Prostate gland (tissue), 2 donors: ENCODE measurements around the gene NAA80.

Experiments
- CTCF ChIP-seq, 4 experiments: fragments of 200-600 bp in 2 of 4; fragments of 450-650 bp in 2 of 4; sonication (generic) in 2 of 4; IDR thresholded peaks; 1 replicate in 3 of 4; 2 replicates in 1 of 4; pipeline ENCODE4 v1.5.1; 2016 to 2019; ENCODE audit warnings: antibody characterized with exemption in 4 of 4, mild to moderate bottlenecking in 2 of 4, moderate library complexity in 2 of 4
- POLR2AphosphoS5 ChIP-seq: sonication (generic); formaldehyde crosslinking; IDR thresholded peaks from one replicate; pipeline ENCODE4 v1.6.1; 2017; ENCODE audit warnings: antibody characterized with exemption

DNA sequence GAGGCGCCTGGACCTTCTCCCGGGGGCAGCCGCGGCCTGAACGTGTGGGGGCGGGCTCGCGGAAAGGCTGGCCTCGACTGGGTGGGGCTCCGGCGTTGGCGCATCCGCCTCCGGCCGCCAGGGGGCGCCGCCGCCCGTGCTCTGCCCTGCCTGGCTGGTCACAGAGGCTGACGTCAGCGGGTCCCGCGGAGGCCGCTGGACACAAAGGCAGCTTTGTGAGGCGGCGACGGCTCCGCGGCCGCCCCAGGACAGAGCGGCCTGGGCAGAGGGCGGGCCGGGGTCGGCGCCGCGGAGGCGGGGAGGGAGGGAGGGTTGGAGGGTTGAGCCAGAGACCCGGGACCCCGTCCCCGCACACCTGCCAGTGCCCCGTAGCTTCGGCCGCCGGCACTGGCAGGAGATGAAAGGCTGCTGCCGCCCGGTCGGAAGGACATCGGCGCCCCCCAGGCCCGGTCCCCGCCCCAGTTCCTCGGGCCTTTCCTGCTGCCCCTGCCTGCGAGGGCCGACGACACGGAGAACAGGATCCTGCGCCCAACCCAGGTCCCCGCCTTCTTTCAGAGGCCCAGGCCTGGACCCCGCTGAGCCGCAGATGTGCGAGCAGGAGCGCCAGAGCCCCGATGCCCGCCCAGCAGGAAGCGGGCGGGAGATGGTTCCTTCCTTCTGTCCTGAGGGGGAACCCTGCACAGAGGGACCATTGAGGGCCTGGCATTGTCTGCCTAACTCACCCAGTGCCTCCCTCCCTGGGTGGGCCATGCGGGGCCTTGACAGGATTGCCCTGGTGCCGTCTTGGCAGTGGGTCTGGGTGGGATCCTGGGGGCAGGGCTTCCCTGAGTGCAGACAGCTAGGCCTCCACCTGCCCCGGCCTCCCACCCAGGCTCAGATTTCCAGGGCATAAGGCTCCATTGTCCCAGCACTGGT, 38.9 kb downstream of the NAA80 start:
- TF ChIP-seq CTCF (IDR thresholded peaks at IDR 0.05) (peak; percentile 99 to 100 (median 100)), POLR2AphosphoS5 (peak; percentile 76)
